C1 segment of cervical spinal cord (tissue), 14 donors: ENCODE results near the gene MPZL3.
"Not testable (repeated sequence)": the region's sequence is repeated elsewhere in the genome, so short reads cannot be mapped to it uniquely, and the experiment has no call there.

ENCODE experiments used
- DNase-seq, 14 donors: peaks; one replicate each; lab custom pipeline; 2025; lab: John Stamatoyannopoulos, UW

Gene MPZL3

GRCh38 chr11:118186346-118187107, 65.6 kb downstream of the MPZL3 start:
- no peak for DNase-seq

- DNase-seq: no peak
Observed at GRCh38 chr11:118184784-118185579, 67.2 kb downstream of the MPZL3 start.

GRCh38 chr11:118183691-118184090, 68.5 kb downstream of the MPZL3 start:
- not testable (repeated sequence) for DNase-seq

GRCh38 chr11:118180300-118180703, 71.9 kb downstream of the MPZL3 start:
- peak in 13 of 14 donors; percentile 43 to 96 (median 80) for DNase-seq

- DNase-seq: no peak
Observed at GRCh38 chr11:118176778-118177134, 75.4 kb downstream of the MPZL3 start.
